ENCODE data around the gene TAGAP.
"Not testable (repeated sequence)": the region's sequence is repeated elsewhere in the genome, so short reads cannot be mapped to it uniquely, and the experiment has no call there.

TAGAP gene

GRCh38 chr6:159014406-159014805 lies 30.4 kb downstream of the TAGAP start:
- DNase-seq (ENCODE audit: low read depth, low spot score) = no peak

- no peak for DNase-seq (ENCODE audit: low read depth, low spot score)
Measured at GRCh38 chr6:159013229-159013628, 31.6 kb downstream of the TAGAP start.

- DNase-seq (ENCODE audit: low read depth, low spot score) = no peak
Measured at GRCh38 chr6:159012201-159012600, 32.6 kb downstream of the TAGAP start.

GRCh38 chr6:159010037-159010612 lies 34.7 kb downstream of the TAGAP start:
- not testable (repeated sequence) for DNase-seq (ENCODE audit: low read depth, low spot score)

DNA sequence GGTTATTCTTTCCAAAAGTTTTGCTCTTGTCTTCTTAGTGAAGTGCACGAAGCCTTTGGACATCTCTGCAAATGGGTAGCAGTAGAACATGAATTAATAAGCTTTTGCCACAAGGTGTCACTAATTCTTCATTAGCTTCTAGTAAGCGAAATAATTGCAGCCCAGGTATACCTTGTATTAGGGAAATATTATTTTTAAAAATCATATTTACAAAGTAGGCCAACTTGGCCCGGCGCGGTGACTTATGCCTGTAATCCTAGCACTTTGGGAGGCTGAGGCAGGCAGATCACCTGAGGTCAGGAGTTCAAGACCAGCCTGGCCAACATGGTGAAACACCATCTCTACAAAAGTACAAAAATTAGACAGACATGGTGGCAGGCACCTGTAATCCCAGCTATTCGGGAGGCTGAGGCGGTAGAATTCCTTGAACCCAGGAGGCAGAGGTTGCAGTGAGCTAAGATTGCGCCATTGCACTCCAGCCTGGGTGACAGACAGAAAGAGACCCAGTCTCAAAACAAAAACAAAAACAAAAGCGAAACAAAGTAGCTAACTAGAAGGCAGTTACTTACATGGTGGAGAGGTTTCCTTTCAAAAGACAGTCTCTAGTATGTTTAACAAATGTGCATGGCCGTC lies 36.0 kb downstream of the TAGAP start:
- no peak for DNase-seq (ENCODE audit: low read depth, low spot score)

- no peak for DNase-seq (ENCODE audit: low read depth, low spot score)
Measured at GRCh38 chr6:159007510-159007909, 37.3 kb downstream of the TAGAP start.

- no peak for DNase-seq (ENCODE audit: low read depth, low spot score)
Measured at GRCh38 chr6:159005436-159005835, 39.4 kb downstream of the TAGAP start.

GRCh38 chr6:159004592-159004991 lies 40.2 kb downstream of the TAGAP start:
- no peak for DNase-seq (ENCODE audit: low read depth, low spot score)

GRCh38 chr6:159002432-159003155 lies 42.2 kb downstream of the TAGAP start:
- DNase-seq (ENCODE audit: low read depth, low spot score) = no peak

DNA sequence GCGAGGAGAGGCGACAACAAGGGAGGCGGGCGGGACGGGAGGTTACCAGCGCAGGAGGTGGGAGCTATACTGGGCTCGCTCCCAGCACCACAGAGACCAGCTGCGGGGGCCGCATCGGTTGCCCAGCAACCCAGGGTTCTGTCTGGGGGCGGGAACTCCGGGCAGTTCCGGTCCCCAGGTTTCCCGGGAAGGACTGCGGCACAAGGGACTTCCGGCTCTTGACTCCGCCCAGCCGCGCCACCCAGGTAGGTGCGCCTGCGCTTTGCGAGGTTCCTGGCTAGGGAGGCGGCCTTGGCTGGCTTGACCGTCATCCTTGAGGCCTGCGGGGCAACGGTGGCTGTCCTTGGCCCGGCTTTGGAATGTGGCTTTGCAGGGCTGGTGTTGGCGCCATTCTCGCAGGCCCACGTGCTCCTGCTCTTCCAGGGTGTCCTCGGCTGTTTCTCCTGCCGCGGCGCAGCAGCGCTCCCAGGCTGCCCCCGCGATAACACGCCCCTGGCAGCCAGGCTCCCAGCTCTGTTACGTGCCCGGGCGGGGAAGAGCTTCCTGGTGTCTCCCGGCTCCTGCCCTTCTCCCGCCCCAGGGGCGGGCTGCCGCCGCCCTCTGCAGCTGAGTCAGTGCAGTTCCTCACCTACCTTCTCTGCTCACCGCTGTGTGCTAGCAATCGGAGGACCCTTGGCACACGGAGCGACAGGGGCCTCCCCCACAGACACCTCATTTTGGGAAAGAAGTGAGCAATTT lies 45.0 kb downstream of the TAGAP start, which contains the start of gene RSPH3:
RSPH3 (minus strand) TSS at position 537 of the 738 bp plus-strand sequence. CDS start 652 bp downstream, outside the sequence.
- DNase-seq (ENCODE audit: low read depth, low spot score) = peak; percentile 63

- no peak for DNase-seq (ENCODE audit: low read depth, low spot score)
Measured at GRCh38 chr6:158999154-158999665, 45.6 kb downstream of the TAGAP start.

DNA sequence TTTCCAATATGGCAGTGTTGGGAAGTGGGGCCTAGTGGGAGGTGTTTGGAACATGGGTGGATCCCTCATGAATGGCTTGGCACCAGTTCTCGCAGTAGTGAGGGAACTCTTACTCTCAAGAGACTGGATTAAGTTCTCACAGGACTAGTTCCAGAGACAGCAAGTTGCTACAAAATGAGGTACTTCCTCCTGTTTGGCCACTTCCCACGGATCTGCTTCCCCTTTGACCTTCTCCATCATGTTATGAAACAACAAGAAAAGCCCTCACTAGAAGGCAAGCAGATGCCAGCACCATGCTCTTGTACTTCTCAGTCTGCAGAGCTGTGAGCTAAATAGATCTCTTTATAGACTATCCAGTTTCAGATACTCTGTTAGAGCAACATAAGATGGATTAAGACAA lies 47.9 kb downstream of the TAGAP start:
- DNase-seq (ENCODE audit: low read depth, low spot score) = no peak

GRCh38 chr6:158993639-158994038 lies 51.2 kb downstream of the TAGAP start:
- no peak for DNase-seq (ENCODE audit: low read depth, low spot score)

DNA sequence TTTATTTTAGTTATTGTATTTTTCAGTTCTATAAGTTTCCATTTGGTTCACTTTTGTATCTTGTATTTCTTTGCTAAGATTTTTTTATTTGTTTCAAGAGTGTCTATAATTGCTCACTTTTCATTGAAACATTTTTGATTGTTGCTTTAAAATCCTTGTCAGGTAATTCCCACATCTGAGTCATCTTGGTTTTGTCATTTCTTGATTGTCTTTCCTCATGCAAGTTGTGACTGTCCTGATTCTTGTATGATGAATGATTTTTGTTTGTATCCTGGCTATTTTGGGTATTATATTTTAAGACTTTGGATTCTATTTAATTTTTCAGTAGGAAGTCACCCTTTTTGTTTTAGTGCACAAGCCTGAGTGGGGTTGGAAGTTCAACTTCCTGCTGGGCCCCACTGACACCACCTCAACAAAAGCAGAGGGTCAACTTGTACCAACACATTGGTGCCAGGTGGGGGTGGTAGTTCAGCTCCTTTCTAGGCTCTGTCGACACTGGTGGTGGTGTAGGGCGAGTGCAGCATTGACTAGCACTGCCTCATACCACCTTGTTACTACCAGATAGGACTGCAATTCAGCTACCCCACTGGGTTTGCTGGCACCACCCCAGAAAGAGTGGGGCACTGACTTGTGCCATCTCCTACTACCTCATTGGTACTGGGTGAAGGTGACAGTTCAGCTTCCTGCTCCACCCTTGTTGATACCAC lies 53.6 kb downstream of the TAGAP start:
- DNase-seq (ENCODE audit: low read depth, low spot score) = no peak

GRCh38 chr6:158989711-158990110 lies 55.1 kb downstream of the TAGAP start:
- not testable (repeated sequence) for DNase-seq (ENCODE audit: low read depth, low spot score)

GRCh38 chr6:158988477-158988876 lies 56.3 kb downstream of the TAGAP start:
- DNase-seq (ENCODE audit: low read depth, low spot score) = no peak

DNA sequence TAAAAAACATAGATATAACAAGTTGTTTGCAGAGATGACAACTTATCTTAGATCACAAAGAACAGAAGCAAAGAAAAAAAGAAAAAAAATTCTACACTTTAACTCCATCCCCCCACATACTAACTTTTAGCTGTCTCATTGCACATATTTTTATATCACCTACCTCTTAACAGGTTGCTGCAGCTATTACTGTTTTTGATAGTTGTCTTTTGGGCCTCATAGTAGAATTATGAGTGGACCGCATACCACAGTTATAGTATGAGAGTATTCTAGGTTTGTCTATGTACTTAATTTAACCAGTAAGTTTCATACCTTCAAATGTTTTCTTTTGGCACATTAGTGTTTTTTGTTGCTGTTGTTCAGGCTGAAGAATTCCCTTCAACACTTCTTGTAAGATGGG lies 57.1 kb downstream of the TAGAP start:
- DNase-seq (ENCODE audit: low read depth, low spot score) = no peak

Data from brain pericyte (primary cell).